H9 (cell line): Measurements from ENCODE around the gene GSE1. TPM values are rescaled to one million over a fixed set of nuclear protein-coding genes. Genes with fewer than 3 reads are reported as not detected.

Experiments used
- DNase-seq: peaks from one replicate; pipeline ENCODE4 v3.0.0-alpha.2; 2017
- H2AFZ ChIP-seq: one replicate; pipeline ENCODE4 v1.6.1; 2013; ENCODE audit warnings: mild to moderate bottlenecking, low read length, control low read depth, moderate library complexity
- H2AK5ac ChIP-seq: 2 replicates; pipeline ENCODE4 v1.6.1; 2013; ENCODE audit warnings: low read length, control low read depth, mixed read lengths; ENCODE audit not compliant: insufficient read length
- H2BK120ac ChIP-seq: one replicate; pipeline ENCODE4 v1.6.1; 2013; ENCODE audit warnings: low read depth, mild to moderate bottlenecking, low read length, control low read depth, inconsistent platforms; ENCODE audit not compliant: poor library complexity, severe bottlenecking
- H2BK12ac ChIP-seq: 2 replicates; pipeline ENCODE4 v1.6.1; 2013; ENCODE audit warnings: low read length, control low read depth, mixed read lengths, low read depth; ENCODE audit not compliant: insufficient read length
- H2BK15ac ChIP-seq: 2 replicates; pipeline ENCODE4 v1.6.1; 2013; ENCODE audit warnings: low read depth, low read length, control low read depth
- H2BK20ac ChIP-seq: one replicate; pipeline ENCODE4 v1.6.1; 2013; ENCODE audit warnings: low read depth, mild to moderate bottlenecking, low read length, control low read depth, inconsistent platforms; ENCODE audit not compliant: poor library complexity, severe bottlenecking
- H2BK5ac ChIP-seq: 2 replicates; pipeline ENCODE4 v1.6.1; 2013; ENCODE audit warnings: low read length, control low read depth, mixed read lengths; ENCODE audit not compliant: insufficient read length
- H3K14ac ChIP-seq: 2 replicates; pipeline ENCODE4 v1.6.1; 2013; ENCODE audit warnings: low read length, control low read depth; ENCODE audit not compliant: insufficient read depth
- H3K18ac ChIP-seq: 2 replicates; pipeline ENCODE4 v1.6.1; 2013; ENCODE audit warnings: low read depth, mild to moderate bottlenecking, mixed read lengths, low read length, control low read depth; ENCODE audit not compliant: insufficient read length
- H3K23ac ChIP-seq: 2 replicates; pipeline ENCODE4 v1.6.1; 2013; ENCODE audit warnings: low read length, control low read depth, mixed read lengths, low read depth; ENCODE audit not compliant: insufficient read length
- H3K23me2 ChIP-seq: 2 replicates; pipeline ENCODE4 v1.6.1; 2013; ENCODE audit warnings: low read depth, mild to moderate bottlenecking, mixed read lengths, low read length, control low read depth; ENCODE audit not compliant: insufficient read length, poor library complexity, severe bottlenecking
- H3K27ac ChIP-seq: 2 replicates; pipeline ENCODE4 v1.5.1; 2013; ENCODE audit warnings: low read length, control low read depth, mixed read lengths, low read depth; ENCODE audit not compliant: insufficient read length
- H3K27me3 ChIP-seq: 2 replicates; pipeline ENCODE4 v1.6.1; 2013; ENCODE audit warnings: low read length, control low read depth, inconsistent platforms; ENCODE audit not compliant: insufficient read depth
- H3K4ac ChIP-seq: 2 replicates; pipeline ENCODE4 v1.6.1; 2013; ENCODE audit warnings: low read depth, mild to moderate bottlenecking, control low read depth, inconsistent platforms, low read length, moderate library complexity
- H3K4me1 ChIP-seq: 2 replicates; pipeline ENCODE4 v1.6.1; 2013; ENCODE audit warnings: low read length, control low read depth, inconsistent platforms; ENCODE audit not compliant: insufficient read depth
- H3K4me2 ChIP-seq: 2 replicates; pipeline ENCODE4 v1.6.1; 2013; ENCODE audit warnings: low read length, control low read depth, mixed read lengths; ENCODE audit not compliant: insufficient read length, insufficient read depth
- H3K56ac ChIP-seq: 2 replicates; pipeline ENCODE4 v1.6.1; 2013; ENCODE audit warnings: low read depth, mild to moderate bottlenecking, mixed read lengths, low read length, control low read depth; ENCODE audit not compliant: insufficient read length
- H3K79me1 ChIP-seq: 2 replicates; pipeline ENCODE4 v1.6.1; 2013; ENCODE audit warnings: low read depth, mild to moderate bottlenecking, moderate library complexity, low read length, control low read depth, inconsistent platforms; ENCODE audit not compliant: insufficient read depth, poor library complexity, severe bottlenecking
- H3K79me2 ChIP-seq: 2 replicates; pipeline ENCODE4 v1.6.1; 2013; ENCODE audit warnings: low read length, control low read depth, inconsistent platforms; ENCODE audit not compliant: insufficient read depth
- H3K9ac ChIP-seq: 2 replicates; pipeline ENCODE4 v1.6.1; 2013; ENCODE audit warnings: low read length, control low read depth, mixed read lengths; ENCODE audit not compliant: insufficient read length; ENCODE audit errors: extremely low read depth
- H3K9me3 ChIP-seq: one replicate; pipeline ENCODE4 v1.6.1; 2013; ENCODE audit warnings: low read depth, low read length, inconsistent platforms; ENCODE audit not compliant: control insufficient read depth
- H3T11ph ChIP-seq: one replicate; pipeline ENCODE4 v1.6.1; 2013; ENCODE audit warnings: mild to moderate bottlenecking, low read length, control low read depth, inconsistent platforms
- H4K20me1 ChIP-seq: one replicate; pipeline ENCODE4 v1.6.1; 2013; ENCODE audit not compliant: control insufficient read depth, insufficient read length, insufficient read depth
- H4K5ac ChIP-seq: 2 replicates; pipeline ENCODE4 v1.6.1; 2013; ENCODE audit warnings: low read depth, mild to moderate bottlenecking, mixed read lengths, low read length, control low read depth; ENCODE audit not compliant: insufficient read length
- H4K8ac ChIP-seq: replicated peaks from 2 replicates; pipeline ENCODE4 v1.6.1; 2013; ENCODE audit warnings: low read length, control low read depth, mixed read lengths, low read depth; ENCODE audit not compliant: insufficient read length
- H4K91ac ChIP-seq: 2 replicates; pipeline ENCODE4 v1.6.1; 2013; ENCODE audit warnings: low read depth, mild to moderate bottlenecking, moderate library complexity, mixed read lengths, low read length, control low read depth; ENCODE audit not compliant: insufficient read length
- H3K27ac Mint-ChIP-seq, 3 experiments: 2 replicates in 2 of 3; 3 replicates in 1 of 3; pipeline ENCODE4 v1.8.0; 2020 to 2021; ENCODE audit warnings: mixed read lengths in 3 of 3, mild to moderate bottlenecking in 1 of 3, moderate library complexity in 1 of 3
- H3K27me3 Mint-ChIP-seq: 2 replicates; pipeline ENCODE4 v1.8.0; 2021; ENCODE audit warnings: low read depth, mild to moderate bottlenecking, moderate library complexity, mixed read lengths
- H3K36me3 Mint-ChIP-seq, 3 experiments: 2 replicates in 2 of 3; 3 replicates in 1 of 3; pipeline ENCODE4 v1.8.0; 2020 to 2021; ENCODE audit warnings: low read depth in 3 of 3, mixed read lengths in 3 of 3; ENCODE audit not compliant: insufficient read depth in 1 of 3
- H3K4me1 Mint-ChIP-seq, 2 experiments: 2 replicates each; pipeline ENCODE4 v1.8.0; 2020; ENCODE audit warnings: mixed read lengths in 2 of 2
- H3K4me3 Mint-ChIP-seq, 2 experiments: 2 replicates in 1 of 2; 3 replicates in 1 of 2; pipeline ENCODE4 v1.8.0; 2020 to 2021; ENCODE audit warnings: mild to moderate bottlenecking in 2 of 2, mixed read lengths in 2 of 2, moderate library complexity in 1 of 2
- H3K9me3 Mint-ChIP-seq, 2 experiments: 2 replicates in 1 of 2; 3 replicates in 1 of 2; pipeline ENCODE4 v1.8.0; 2020; ENCODE audit warnings: mild to moderate bottlenecking in 2 of 2, mixed read lengths in 2 of 2, moderate library complexity in 1 of 2
- WGBS: extraction: QIAGEN DNeasy Blood & Tissue Kit; methylation state at CpG from one replicate; pipeline ENCODE4 v1.1.7; 2013; ENCODE audit warnings: missing lambda C conversion rate, low lambda C conversion rate, mixed read lengths; ENCODE audit not compliant: insufficient read length; ENCODE audit errors: extremely low coverage; 5-methylcytosine and 5-hydroxymethylcytosine counted together
- total RNA-seq: library from RNA; stranded (reverse); gene quantifications from 2 replicates; pipeline ENCODE4 v1.2.1, GENCODE V29; 2021
- TF ChIP-seq, protein P1 (sequence below): fragments of 200-600 bp; sonication (generic); conservative IDR thresholded peaks from 3 replicates; pipeline ENCODE4 v1.8.0; 2021; ENCODE audit warnings: antibody characterized with exemption, mild to moderate bottlenecking

The GSE1 gene
- total RNA-seq, 1 experiment from 2014 or later: 125 TPM

DNA sequence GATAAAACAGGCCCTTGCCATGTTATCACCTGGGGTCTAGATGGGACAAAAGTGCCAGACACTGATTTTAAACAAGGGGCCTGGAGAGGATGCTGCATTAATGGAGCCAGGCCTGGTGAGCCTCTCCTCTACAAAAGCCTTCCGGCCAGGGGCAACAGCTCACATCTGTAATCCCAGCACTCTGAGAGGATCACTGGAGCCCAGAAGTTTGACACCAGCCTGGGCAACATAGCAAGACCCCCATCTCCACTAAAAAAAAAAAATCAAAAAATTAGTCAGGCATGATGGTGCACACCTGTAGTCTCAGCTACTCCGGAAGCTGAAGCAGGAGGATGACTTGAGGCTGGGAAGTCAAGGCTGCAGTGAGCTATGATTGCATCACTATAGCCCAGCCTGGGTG, 72.1 kb downstream of the GSE1 start:
- peaks cover 11% of the 10 kb centered on the region for H3K27me3 Mint-ChIP-seq
- H2BK5ac ChIP-seq: no peak overlapping the region
- no peak overlapping the region for H3K4me2 ChIP-seq
- no peaks in the 10 kb centered on the region for H3K23me2 ChIP-seq
- no peak overlapping the region for H2AFZ ChIP-seq
- H3K14ac ChIP-seq: no peak overlapping the region
- no CpG with 5 or more reads among the region's 2 CpGs for WGBS
- no peaks in the 10 kb centered on the region; the same call in 1 of the 2 replicates for H3K4me1 ChIP-seq
- H3K27ac ChIP-seq: no peak overlapping the region
- no peak for DNase-seq
- no peak overlapping the region for H4K91ac ChIP-seq
- no peak overlapping the region for H2BK120ac ChIP-seq
- no peak overlapping the region for H3K23ac ChIP-seq
- H3K4ac ChIP-seq: no peak overlapping the region
- H4K8ac ChIP-seq: no peak overlapping the region
- H3K4me3 Mint-ChIP-seq: no peak overlapping the region
- no peak overlapping the region for H3K27ac Mint-ChIP-seq
- no peak overlapping the region for H2BK12ac ChIP-seq
- H3K9me3 Mint-ChIP-seq: no peaks in the 10 kb centered on the region
- no peak overlapping the region for H3K56ac ChIP-seq
- H4K5ac ChIP-seq: no peak overlapping the region
- H2BK15ac ChIP-seq: no peak overlapping the region
- H3K4me1 Mint-ChIP-seq: peaks cover 14 to 30% of the 10 kb centered on the region in 2 experiments
- H4K20me1 ChIP-seq: no peaks in the 10 kb centered on the region
- TF ChIP-seq, protein P1, sequence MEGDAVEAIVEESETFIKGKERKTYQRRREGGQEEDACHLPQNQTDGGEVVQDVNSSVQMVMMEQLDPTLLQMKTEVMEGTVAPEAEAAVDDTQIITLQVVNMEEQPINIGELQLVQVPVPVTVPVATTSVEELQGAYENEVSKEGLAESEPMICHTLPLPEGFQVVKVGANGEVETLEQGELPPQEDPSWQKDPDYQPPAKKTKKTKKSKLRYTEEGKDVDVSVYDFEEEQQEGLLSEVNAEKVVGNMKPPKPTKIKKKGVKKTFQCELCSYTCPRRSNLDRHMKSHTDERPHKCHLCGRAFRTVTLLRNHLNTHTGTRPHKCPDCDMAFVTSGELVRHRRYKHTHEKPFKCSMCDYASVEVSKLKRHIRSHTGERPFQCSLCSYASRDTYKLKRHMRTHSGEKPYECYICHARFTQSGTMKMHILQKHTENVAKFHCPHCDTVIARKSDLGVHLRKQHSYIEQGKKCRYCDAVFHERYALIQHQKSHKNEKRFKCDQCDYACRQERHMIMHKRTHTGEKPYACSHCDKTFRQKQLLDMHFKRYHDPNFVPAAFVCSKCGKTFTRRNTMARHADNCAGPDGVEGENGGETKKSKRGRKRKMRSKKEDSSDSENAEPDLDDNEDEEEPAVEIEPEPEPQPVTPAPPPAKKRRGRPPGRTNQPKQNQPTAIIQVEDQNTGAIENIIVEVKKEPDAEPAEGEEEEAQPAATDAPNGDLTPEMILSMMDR: no peak
- H3K36me3 Mint-ChIP-seq: peaks cover 10 to 53% (median 49%) of the 10 kb centered on the region in 3 experiments; a peak in 6 of 7 replicates
- no peaks in the 10 kb centered on the region for H3K79me1 ChIP-seq
- no peak overlapping the region for H2BK20ac ChIP-seq
- no peaks in the 10 kb centered on the region for H3K9me3 ChIP-seq
- H3T11ph ChIP-seq: no peak overlapping the region
- H3K18ac ChIP-seq: no peak overlapping the region
- no peak overlapping the region for H3K9ac ChIP-seq
- H3K27me3 ChIP-seq: no peaks in the 10 kb centered on the region
- peaks cover 3% of the 10 kb centered on the region; the same call in 1 of the 2 replicates for H3K79me2 ChIP-seq
- no peak overlapping the region for H2AK5ac ChIP-seq
